Measurements from ENCODE around the gene CCDC88C. TPM values are rescaled to one million over a fixed set of nuclear protein-coding genes. Genes with fewer than 3 reads are reported as not detected.

The CCDC88C gene
- total RNA-seq, 1 donor from 2014 or later, result 17.8 TPM

GRCh38 chr14:91238661-91239060 is 179.0 kb downstream of the CCDC88C start:
- H3K36me3 ChIP-seq, result no peaks in the 10 kb centered on the region
- DNase-seq (ENCODE audit: low spot score), result no peak
- no peaks in the 10 kb centered on the region for H3K79me2 ChIP-seq (ENCODE audit: low read depth)
- no peak overlapping the region for H3K27ac Mint-ChIP-seq
- H3K4me1 Mint-ChIP-seq, result peaks cover 2% of the 10 kb centered on the region
- no peak for TF ChIP-seq EZH2 (IDR thresholded peaks at IDR 0.05)
- no peak for TF ChIP-seq EZH2phosphoT487 (IDR thresholded peaks at IDR 0.05)
- TF ChIP-seq, protein P1, sequence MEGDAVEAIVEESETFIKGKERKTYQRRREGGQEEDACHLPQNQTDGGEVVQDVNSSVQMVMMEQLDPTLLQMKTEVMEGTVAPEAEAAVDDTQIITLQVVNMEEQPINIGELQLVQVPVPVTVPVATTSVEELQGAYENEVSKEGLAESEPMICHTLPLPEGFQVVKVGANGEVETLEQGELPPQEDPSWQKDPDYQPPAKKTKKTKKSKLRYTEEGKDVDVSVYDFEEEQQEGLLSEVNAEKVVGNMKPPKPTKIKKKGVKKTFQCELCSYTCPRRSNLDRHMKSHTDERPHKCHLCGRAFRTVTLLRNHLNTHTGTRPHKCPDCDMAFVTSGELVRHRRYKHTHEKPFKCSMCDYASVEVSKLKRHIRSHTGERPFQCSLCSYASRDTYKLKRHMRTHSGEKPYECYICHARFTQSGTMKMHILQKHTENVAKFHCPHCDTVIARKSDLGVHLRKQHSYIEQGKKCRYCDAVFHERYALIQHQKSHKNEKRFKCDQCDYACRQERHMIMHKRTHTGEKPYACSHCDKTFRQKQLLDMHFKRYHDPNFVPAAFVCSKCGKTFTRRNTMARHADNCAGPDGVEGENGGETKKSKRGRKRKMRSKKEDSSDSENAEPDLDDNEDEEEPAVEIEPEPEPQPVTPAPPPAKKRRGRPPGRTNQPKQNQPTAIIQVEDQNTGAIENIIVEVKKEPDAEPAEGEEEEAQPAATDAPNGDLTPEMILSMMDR (IDR thresholded peaks at IDR 0.05), result no peak
- no peaks in the 10 kb centered on the region for H3F3A ChIP-seq (ENCODE audit: low read depth)
- no peak overlapping the region for H3K9ac ChIP-seq
- no peak overlapping the region for H3K4me2 ChIP-seq
- H3K4me3 ChIP-seq, result no peak overlapping the region
- no peak overlapping the region for H2AFZ ChIP-seq (replicated peaks)
- no peaks in the 10 kb centered on the region for H4K20me1 ChIP-seq (ENCODE audit: low read depth)
- no peak overlapping the region for H3K4me3 Mint-ChIP-seq
- peaks cover 13% of the 10 kb centered on the region for H3K27me3 Mint-ChIP-seq (ENCODE audit: insufficient read depth, low read depth)
- no peaks in the 10 kb centered on the region for H3K9me3 ChIP-seq (ENCODE audit: low read depth)
- peaks cover 15% of the 10 kb centered on the region for H3K9me3 Mint-ChIP-seq
- H3K27ac ChIP-seq, result no peak overlapping the region
- no peaks in the 10 kb centered on the region for H3K36me3 Mint-ChIP-seq
- H3K4me1 ChIP-seq, result no peaks in the 10 kb centered on the region
- no peaks in the 10 kb centered on the region for H3K27me3 ChIP-seq

GRCh38 chr14:91238085-91238484 is 179.5 kb downstream of the CCDC88C start:
- H2AFZ ChIP-seq (replicated peaks), result no peak overlapping the region
- H3K9me3 Mint-ChIP-seq, result peaks cover 15% of the 10 kb centered on the region
- H3K4me2 ChIP-seq, result no peak overlapping the region
- no peaks in the 10 kb centered on the region for H3K36me3 Mint-ChIP-seq
- H3K27ac ChIP-seq, result no peak overlapping the region
- no peak overlapping the region for H3K27ac Mint-ChIP-seq
- H3K9me3 ChIP-seq (ENCODE audit: low read depth), result no peaks in the 10 kb centered on the region
- no peak overlapping the region for H3K4me3 ChIP-seq
- no peaks in the 10 kb centered on the region for H3K4me1 Mint-ChIP-seq
- H3K4me3 Mint-ChIP-seq, result no peak overlapping the region
- H3F3A ChIP-seq (ENCODE audit: low read depth), result no peaks in the 10 kb centered on the region
- no peaks in the 10 kb centered on the region for H4K20me1 ChIP-seq (ENCODE audit: low read depth)
- TF ChIP-seq, protein P1 (IDR thresholded peaks at IDR 0.05), result no peak
- TF ChIP-seq EZH2phosphoT487 (IDR thresholded peaks at IDR 0.05) (no peak), EZH2 (IDR thresholded peaks at IDR 0.05) (no peak)
- H3K79me2 ChIP-seq (ENCODE audit: low read depth), result no peaks in the 10 kb centered on the region
- no peak overlapping the region for H3K9ac ChIP-seq
- no peak for DNase-seq (ENCODE audit: low spot score)
- no peaks in the 10 kb centered on the region for H3K36me3 ChIP-seq
- no peaks in the 10 kb centered on the region for H3K27me3 ChIP-seq
- peaks cover 10% of the 10 kb centered on the region for H3K27me3 Mint-ChIP-seq (ENCODE audit: insufficient read depth, low read depth)
- H3K4me1 ChIP-seq, result no peaks in the 10 kb centered on the region

GRCh38 chr14:91237219-91237618 is 180.4 kb downstream of the CCDC88C start:
- no peak for DNase-seq (ENCODE audit: low spot score)
- Histone ChIP-seq H3K27me3 (no peaks in the 10 kb centered on the region), H3K9me3 (ENCODE audit: low read depth) (no peaks in the 10 kb centered on the region), H3K27ac (no peak overlapping the region), H3K36me3 (no peaks in the 10 kb centered on the region), H2AFZ (replicated peaks) (no peak overlapping the region), H4K20me1 (ENCODE audit: low read depth) (no peaks in the 10 kb centered on the region), H3K4me3 (no peak overlapping the region), H3K4me2 (no peak overlapping the region), H3K4me1 (no peaks in the 10 kb centered on the region), H3F3A (ENCODE audit: low read depth) (no peaks in the 10 kb centered on the region), H3K9ac (no peak overlapping the region), H3K79me2 (ENCODE audit: low read depth) (no peaks in the 10 kb centered on the region)
- Mint-ChIP-seq H3K4me3 (no peak overlapping the region), H3K27ac (no peak overlapping the region), H3K36me3 (peaks cover 3% of the 10 kb centered on the region), H3K9me3 (peaks cover 18% of the 10 kb centered on the region), H3K4me1 (peaks cover 4% of the 10 kb centered on the region), H3K27me3 (ENCODE audit: insufficient read depth, low read depth) (peaks cover 10% of the 10 kb centered on the region)
- TF ChIP-seq EZH2phosphoT487 (IDR thresholded peaks at IDR 0.05) (no peak), EZH2 (IDR thresholded peaks at IDR 0.05) (no peak)
- TF ChIP-seq, protein P1 (IDR thresholded peaks at IDR 0.05), result no peak
